Left kidney (tissue), 2 donors: ENCODE data around the gene OR6P1. TPM values are rescaled to one million over a fixed set of nuclear protein-coding genes. Genes with fewer than 3 reads are reported as not detected.

Experiments used
- DNase-seq: peaks from one replicate; pipeline ENCODE4 v3.0.0-alpha.2; 2013
- polyA plus RNA-seq: library from polyadenylated mRNA; unstranded; fragments of 120-200 nt; gene quantifications from one replicate; pipeline ENCODE4 v1.2.1, GENCODE V29; 2013; ENCODE audit not compliant: insufficient read length

OR6P1 gene
- polyA plus RNA-seq, 1 donor: not detected

DNA sequence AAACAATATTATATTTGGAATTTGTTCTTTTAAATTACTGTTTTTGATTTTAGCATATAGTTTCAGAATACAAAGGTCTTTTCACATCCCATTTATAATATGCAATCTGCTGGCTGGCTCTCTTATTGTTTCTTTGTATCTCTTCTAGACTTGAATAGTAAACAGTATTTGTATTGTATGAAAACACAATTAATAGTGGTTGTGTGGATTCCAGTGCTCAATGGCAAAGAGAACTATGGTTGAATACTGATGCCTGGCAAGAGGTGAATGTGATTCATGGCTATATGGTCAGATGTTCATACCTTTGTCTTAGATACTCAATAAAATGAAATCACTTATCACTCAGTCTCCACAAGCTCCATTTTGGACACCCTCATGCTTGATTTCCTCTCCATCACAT, 53.4 kb downstream of the OR6P1 start:
- no peak for DNase-seq

Other genes starting within 250 kb of the OR6P1 start
- not detected for gene CD1B, start 239.0 kb downstream of the OR6P1 start, polyA plus RNA-seq
- not detected for gene CD1E, start 216.7 kb downstream of the OR6P1 start, polyA plus RNA-seq
- not detected for gene OR10T2, start 171.1 kb downstream of the OR6P1 start, polyA plus RNA-seq
- gene OR10K2, start 144.3 kb downstream of the OR6P1 start, polyA plus RNA-seq: not detected
- gene OR10K1, start 108.7 kb downstream of the OR6P1 start, polyA plus RNA-seq: 0.03 TPM
- not detected for gene OR10R2, start 98.4 kb downstream of the OR6P1 start, polyA plus RNA-seq
- gene OR6Y1, start 16.2 kb downstream of the OR6P1 start, polyA plus RNA-seq: 0.15 TPM
- not detected for gene OR10X1, start 9.3 kb upstream of the OR6P1 start, polyA plus RNA-seq
- gene OR10Z1, start 34.7 kb upstream of the OR6P1 start, polyA plus RNA-seq: 0.05 TPM
- 0.90 TPM for gene SPTA1, start 116.1 kb upstream of the OR6P1 start, polyA plus RNA-seq
- gene OR6K2, start 130.1 kb upstream of the OR6P1 start, polyA plus RNA-seq: not detected
- gene OR6K3, start 150.1 kb upstream of the OR6P1 start, polyA plus RNA-seq: 0.10 TPM
- gene OR6K6, start 184.1 kb upstream of the OR6P1 start, polyA plus RNA-seq: not detected
- not detected for gene OR6N1, start 201.6 kb upstream of the OR6P1 start, polyA plus RNA-seq
- gene OR6N2, start 210.6 kb upstream of the OR6P1 start, polyA plus RNA-seq: not detected